GM19043 (cell line): ENCODE results near the gene PGA4.
"Not testable (repeated sequence)": the region's sequence is repeated elsewhere in the genome, so short reads cannot be mapped to it uniquely, and the experiment has no call there.

Experiments
- ATAC-seq: cut with Tn5 transposase; IDR thresholded peaks from one replicate; pipeline ENCODE4 v1.9.1; 2021; ENCODE audit warnings: low read depth; ENCODE audit not compliant: unreplicated experiment

Gene PGA4

DNA sequence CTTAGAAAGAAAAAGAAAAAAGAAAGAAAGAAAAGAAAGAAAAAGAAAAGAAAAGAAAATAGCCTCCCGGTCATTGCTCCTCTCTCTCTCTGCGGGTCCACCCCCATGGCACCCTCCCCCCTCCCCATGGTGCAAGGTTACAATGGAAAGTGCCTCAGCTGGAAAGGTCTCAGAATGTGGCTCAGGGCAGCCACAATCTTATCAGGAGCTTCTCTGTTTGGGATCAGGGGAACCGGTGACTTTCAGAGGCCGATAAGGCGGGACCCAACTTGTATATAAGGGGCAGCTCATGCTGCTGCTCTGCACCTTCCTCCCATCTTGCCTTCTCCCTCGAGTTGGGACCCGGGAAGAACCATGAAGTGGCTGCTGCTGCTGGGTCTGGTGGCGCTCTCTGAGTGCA is at the start of gene PGA4:
Gene PGA4, plus strand, starts transcription at position 301 of the 400 bp plus-strand sequence. Its CDS starts 54 bp downstream, at position 355.
- ATAC-seq, result not testable (repeated sequence)

- ATAC-seq, result no peak
Measured at GRCh38 chr11:61172356-61172755, 49.8 kb upstream of the PGA4 start.

DNA sequence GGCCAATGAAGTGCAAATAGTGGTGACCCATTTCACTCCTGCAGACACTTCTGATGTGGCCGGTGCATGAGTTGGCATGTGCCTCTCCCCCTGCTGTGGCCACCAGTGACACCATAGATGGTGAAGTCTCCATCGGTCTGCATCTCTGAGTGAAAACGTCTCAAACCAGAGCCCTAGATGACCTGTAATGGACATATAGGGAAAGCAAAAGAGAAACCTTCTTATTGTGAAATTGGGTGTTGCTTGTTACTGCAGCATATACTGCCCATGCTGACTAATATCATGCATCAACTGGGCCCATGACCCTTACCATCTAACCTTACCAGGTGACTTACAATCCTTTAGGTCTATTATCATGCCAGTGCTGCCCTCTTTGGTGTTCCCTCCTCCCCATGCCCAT is 49.3 kb upstream of the PGA4 start:
- ATAC-seq, result no peak

GRCh38 chr11:61173456-61173855 is 48.7 kb upstream of the PGA4 start:
- ATAC-seq, result no peak

GRCh38 chr11:61174273-61174672 is 47.9 kb upstream of the PGA4 start:
- no peak for ATAC-seq

DNA sequence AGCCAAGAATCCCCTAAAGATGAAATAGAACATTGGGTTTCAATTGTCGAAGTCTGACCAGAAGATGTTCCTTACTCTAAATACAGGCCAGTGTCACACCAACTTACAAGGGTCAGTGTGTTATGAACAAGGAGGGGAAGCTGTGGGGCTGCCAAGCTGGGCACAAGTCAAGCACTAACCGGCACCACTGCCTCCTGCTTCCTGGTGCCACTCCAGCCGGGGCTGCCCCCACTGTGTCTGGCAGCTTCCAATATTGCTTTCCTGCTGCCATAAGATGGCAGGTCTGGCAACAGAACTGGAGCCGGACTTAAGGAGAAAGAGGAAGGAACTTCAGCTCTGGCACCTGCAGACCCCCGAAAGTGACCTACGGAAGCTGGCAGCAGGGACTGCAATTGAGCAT is 47.2 kb upstream of the PGA4 start:
- no peak for ATAC-seq

DNA sequence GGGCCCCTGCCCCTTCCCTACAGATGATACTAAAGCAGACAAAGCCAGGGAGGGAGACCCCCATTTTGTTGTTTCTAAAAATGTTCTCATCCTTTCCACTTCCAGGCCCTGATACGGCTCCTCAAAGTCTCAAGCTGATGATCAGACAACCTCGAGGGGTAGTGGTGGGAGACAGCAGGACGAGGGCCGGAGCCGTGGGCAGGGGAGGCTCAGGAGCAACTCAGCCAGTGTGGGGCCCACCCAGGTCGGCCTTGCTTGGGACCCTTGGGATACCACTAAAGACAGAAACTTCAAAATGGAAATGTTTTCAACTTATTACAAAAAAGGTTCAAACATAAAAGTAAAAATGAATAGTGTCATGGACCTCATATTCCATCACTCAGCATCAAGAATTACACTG is 45.7 kb upstream of the PGA4 start:
- no peak for ATAC-seq

- not testable (repeated sequence) for ATAC-seq
Measured at GRCh38 chr11:61180205-61180604, 41.9 kb upstream of the PGA4 start.

DNA sequence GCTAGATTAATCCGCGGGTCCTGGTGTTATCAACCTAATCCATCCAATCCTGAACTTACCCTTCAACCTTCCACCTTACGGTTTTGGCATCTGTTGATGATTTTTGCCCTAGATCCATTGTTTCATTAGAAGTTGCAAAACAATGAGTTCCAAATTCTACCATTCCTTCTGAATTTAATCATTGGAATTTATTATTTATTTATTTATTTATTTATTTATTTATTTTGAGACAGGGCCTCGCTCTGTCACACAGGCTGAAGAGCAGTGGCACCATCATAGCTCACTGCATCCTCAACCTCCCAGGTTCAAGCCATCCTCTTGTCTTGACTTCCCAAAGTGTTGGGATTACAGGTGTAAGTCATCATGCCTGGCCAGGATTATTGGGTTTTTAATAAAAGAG is 40.7 kb upstream of the PGA4 start:
- no peak for ATAC-seq

- no peak for ATAC-seq
Measured at GRCh38 chr11:61183645-61184044, 38.5 kb upstream of the PGA4 start.

- no peak for ATAC-seq
Measured at GRCh38 chr11:61186504-61186903, 35.6 kb upstream of the PGA4 start.

- no peak for ATAC-seq
Measured at GRCh38 chr11:61187505-61188130, 34.5 kb upstream of the PGA4 start.

- no peak for ATAC-seq
Measured at GRCh38 chr11:61189933-61190332, 32.2 kb upstream of the PGA4 start.

- ATAC-seq, result no peak
Measured at GRCh38 chr11:61193596-61193995, 28.6 kb upstream of the PGA4 start.

GRCh38 chr11:61194169-61194671 is 27.9 kb upstream of the PGA4 start:
- ATAC-seq, result no peak

GRCh38 chr11:61194981-61195695 is 27.0 kb upstream of the PGA4 start:
- no peak for ATAC-seq

DNA sequence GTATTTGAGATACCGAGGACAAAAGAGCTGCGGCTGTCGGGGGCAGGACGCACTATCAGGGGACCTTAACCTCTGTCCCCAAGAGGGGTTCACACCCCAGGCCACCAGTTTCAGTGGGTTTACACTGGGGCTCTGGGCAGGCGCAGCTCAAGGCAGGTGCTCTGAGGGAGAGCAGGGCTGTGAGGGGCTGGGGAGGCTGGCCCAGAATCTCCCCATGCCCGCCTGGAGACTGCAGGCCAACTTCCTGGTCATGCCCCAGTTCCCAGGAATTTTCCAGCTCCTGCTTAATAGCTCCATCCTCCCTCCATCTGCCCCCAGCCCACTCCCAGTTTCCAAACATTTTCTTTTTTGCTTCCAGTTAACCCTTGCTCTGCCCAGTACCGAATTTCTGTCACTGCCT is 26.4 kb upstream of the PGA4 start:
- no peak for ATAC-seq

DNA sequence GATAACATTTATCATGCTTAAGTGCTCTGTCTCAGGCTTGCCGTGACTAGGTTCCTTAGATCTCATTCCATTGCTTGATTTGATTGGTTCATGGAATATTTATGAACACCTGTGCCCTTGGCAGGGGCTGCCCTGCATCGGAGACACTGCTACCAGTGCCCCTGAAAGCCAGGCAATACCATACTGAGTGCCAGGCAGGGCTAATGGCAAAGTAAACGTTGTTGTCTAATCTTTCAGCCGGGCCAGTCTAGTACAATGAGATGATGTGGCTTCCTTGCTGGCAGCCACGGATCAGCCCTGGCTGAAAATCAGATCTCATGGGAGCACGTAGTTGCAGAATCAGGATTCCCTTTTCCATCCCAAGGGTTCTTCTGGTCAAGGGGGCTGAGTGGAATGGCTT is 23.8 kb upstream of the PGA4 start:
- ATAC-seq, result no peak

GRCh38 chr11:61198948-61199523 is 23.1 kb upstream of the PGA4 start:
- no peak for ATAC-seq

- no peak for ATAC-seq
Measured at GRCh38 chr11:61201476-61201875, 20.7 kb upstream of the PGA4 start.

- ATAC-seq, result not testable (repeated sequence)
Measured at GRCh38 chr11:61202950-61203746, 19.0 kb upstream of the PGA4 start, which contains the start of gene PGA3. TSS of gene PGA3 (plus strand) at chr11:61203515. CDS start at chr11:61203565, 50 bp downstream.
